Common myeloid progenitor, CD34-positive (primary cell): ENCODE results near the gene MTO1. TPM values are rescaled to one million over a fixed set of nuclear protein-coding genes. Genes with fewer than 3 reads are reported as not detected.

Source experiments
- CTCF ChIA-PET: fragments of 350-600 bp; sonication (Branson Sonifier 250); formaldehyde crosslinking; loops from one replicate; lab custom pipeline; 2021; ENCODE audit warnings: antibody characterized with exemption; lab: Charles Lee
- POLR2A ChIA-PET: fragments of 350-600 bp; sonication (Branson Sonifier 250); formaldehyde crosslinking; loops from one replicate; lab custom pipeline; 2021; ENCODE audit warnings: antibody characterized with exemption; lab: Charles Lee
- DNase-seq, 3 donors: peaks; one replicate each; pipeline versions ENCODE4 v3.0.0 to v3.0.0-alpha.2; 2013
- H3K27ac ChIP-seq, 2 experiments: 1 replicate in 1 of 2; 2 replicates in 1 of 2; pipeline ENCODE4 v1.7.0; 2013; ENCODE audit warnings: inconsistent platforms in 2 of 2, low read length in 2 of 2, mild to moderate bottlenecking in 2 of 2, low read depth in 1 of 2, moderate library complexity in 1 of 2; ENCODE audit not compliant: severe bottlenecking in 2 of 2, insufficient read depth in 1 of 2, poor library complexity in 1 of 2
- H3K27me3 ChIP-seq, 5 experiments: replicated peaks in 2 of 5; 1 replicate in 3 of 5; 2 replicates in 2 of 5; pipeline versions ENCODE4 v1.6.1 to v1.7.0; 2013; ENCODE audit warnings: low read length in 4 of 5, mild to moderate bottlenecking in 2 of 5, moderate library complexity in 2 of 5, inconsistent platforms in 1 of 5; ENCODE audit not compliant: insufficient read depth in 5 of 5, control insufficient read depth in 4 of 5
- H3K36me3 ChIP-seq, 4 experiments: 1 replicate in 2 of 4; 2 replicates in 2 of 4; pipeline versions ENCODE4 v1.6.1 to v1.7.0; 2013; ENCODE audit warnings: low read length in 3 of 4, control low read depth in 1 of 4, mild to moderate bottlenecking in 1 of 4; ENCODE audit not compliant: control insufficient read depth in 4 of 4, insufficient read depth in 4 of 4
- H3K4me1 ChIP-seq, 4 experiments: 1 replicate in 3 of 4; 2 replicates in 1 of 4; pipeline versions ENCODE4 v1.6.1 to v1.7.1; 2013; ENCODE audit warnings: low read length in 3 of 4, mild to moderate bottlenecking in 3 of 4, control low read depth in 1 of 4, inconsistent platforms in 1 of 4, moderate library complexity in 1 of 4; ENCODE audit not compliant: control insufficient read depth in 4 of 4, insufficient read depth in 4 of 4; ENCODE audit errors: control extremely low read depth in 1 of 4
- H3K4me3 ChIP-seq, 7 experiments: 1 replicate in 4 of 7; 2 replicates in 3 of 7; pipeline versions ENCODE4 v1.5.1 to v1.7.0; 2013; ENCODE audit warnings: mild to moderate bottlenecking in 7 of 7, low read length in 6 of 7, moderate library complexity in 6 of 7, inconsistent platforms in 2 of 7, low read depth in 2 of 7, control low read depth in 1 of 7; ENCODE audit not compliant: insufficient read depth in 4 of 7, control insufficient read depth in 1 of 7; ENCODE audit errors: extremely low read depth in 1 of 7
- H3K9me3 ChIP-seq, 5 experiments: 1 replicate in 4 of 5; 2 replicates in 1 of 5; pipeline versions ENCODE4 v1.6.1 to v1.7.1; 2013; ENCODE audit warnings: low read length in 4 of 5, mild to moderate bottlenecking in 2 of 5, inconsistent platforms in 1 of 5, low read depth in 1 of 5, moderate library complexity in 1 of 5; ENCODE audit not compliant: control insufficient read depth in 4 of 5, insufficient read depth in 2 of 5; ENCODE audit errors: control extremely low read depth in 1 of 5
- WGBS: methylation state at CpG from one replicate; pipeline ENCODE4 v1.1.5; 2013; ENCODE audit not compliant: insufficient coverage; 5-methylcytosine and 5-hydroxymethylcytosine counted together
- polyA plus RNA-seq: library from polyadenylated mRNA; unstranded; fragments of 120-200 nt; gene quantifications from one replicate; pipeline ENCODE4 v1.2.1, GENCODE V29; 2013

Gene MTO1, protein sequence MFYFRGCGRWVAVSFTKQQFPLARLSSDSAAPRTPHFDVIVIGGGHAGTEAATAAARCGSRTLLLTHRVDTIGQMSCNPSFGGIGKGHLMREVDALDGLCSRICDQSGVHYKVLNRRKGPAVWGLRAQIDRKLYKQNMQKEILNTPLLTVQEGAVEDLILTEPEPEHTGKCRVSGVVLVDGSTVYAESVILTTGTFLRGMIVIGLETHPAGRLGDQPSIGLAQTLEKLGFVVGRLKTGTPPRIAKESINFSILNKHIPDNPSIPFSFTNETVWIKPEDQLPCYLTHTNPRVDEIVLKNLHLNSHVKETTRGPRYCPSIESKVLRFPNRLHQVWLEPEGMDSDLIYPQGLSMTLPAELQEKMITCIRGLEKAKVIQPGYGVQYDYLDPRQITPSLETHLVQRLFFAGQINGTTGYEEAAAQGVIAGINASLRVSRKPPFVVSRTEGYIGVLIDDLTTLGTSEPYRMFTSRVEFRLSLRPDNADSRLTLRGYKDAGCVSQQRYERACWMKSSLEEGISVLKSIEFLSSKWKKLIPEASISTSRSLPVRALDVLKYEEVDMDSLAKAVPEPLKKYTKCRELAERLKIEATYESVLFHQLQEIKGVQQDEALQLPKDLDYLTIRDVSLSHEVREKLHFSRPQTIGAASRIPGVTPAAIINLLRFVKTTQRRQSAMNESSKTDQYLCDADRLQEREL
- polyA plus RNA-seq, result 26.3 TPM

DNA sequence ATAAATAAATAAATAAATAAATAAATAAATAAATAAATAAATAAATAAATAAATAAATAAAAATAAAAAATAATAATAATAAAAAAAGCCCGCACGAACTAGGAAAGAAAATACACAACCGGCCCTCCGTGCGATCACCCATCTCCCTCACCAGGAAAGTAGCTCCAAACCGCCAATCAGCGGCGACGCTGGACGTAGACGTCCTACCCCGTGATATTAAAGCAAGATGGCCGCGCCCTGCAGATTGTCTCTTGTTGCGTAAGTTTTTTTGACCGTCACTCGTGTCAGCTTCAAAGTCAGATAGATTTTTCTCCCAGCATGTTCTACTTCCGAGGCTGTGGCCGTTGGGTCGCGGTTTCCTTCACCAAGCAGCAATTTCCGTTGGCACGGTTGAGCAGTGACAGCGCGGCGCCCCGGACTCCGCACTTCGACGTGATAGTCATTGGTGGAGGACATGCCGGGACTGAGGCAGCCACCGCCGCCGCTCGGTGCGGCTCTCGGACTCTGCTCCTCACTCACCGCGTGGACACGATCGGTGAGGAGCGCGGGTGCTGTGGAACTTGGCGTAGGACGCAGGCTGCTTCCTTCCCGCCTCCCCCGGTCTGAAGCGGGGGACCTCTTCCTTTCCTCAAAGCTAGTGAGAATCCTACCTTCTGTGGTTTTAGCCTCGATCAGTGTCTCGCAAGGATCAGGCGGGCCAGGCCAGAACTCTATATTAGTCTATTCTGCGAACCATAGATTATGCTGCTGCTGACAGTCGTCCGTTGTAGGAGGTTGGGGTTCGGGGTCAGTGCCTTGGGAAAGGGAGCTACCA, at the start of gene MTO1:
MTO1 (plus strand) TSS at position 201 of the 814 bp plus-strand sequence; CDS start at position 319, 118 bp downstream.
- peaks cover 2 to 32% (median 13%) of the 10 kb centered on the region in 4 experiments for H3K4me1 ChIP-seq
- H3K9me3 ChIP-seq, result no peaks in the 10 kb centered on the region
- peak; percentile 89 to 96 (median 95) for DNase-seq
- peak within 1 kb of the TSS; percentile 88 to 98 (median 95) for H3K4me3 ChIP-seq
- WGBS, result 0% methylated on average over 38 of the region's 55 CpGs
- POLR2A ChIA-PET, result interaction anchor here (1.0 to 2.6 kb wide), 4 partner anchors 10 to 193 kb away, joined by 3 to 31 read pairs (median 8); partner anchors contain the start of genes CGAS, EEF1A1 and SLC17A5
- H3K27me3 ChIP-seq, result no peaks in the 10 kb centered on the region
- peaks cover 0 to 16% (median 8%) of the 10 kb centered on the region in 4 experiments for H3K36me3 ChIP-seq
- CTCF ChIA-PET, result interaction anchor here (0.8 to 1.8 kb wide), 9 partner anchors 9 to 152 kb away, joined by 3 to 5 read pairs (median 3); no protein-coding TSS in a partner anchor
- peak within 1 kb of the TSS; percentile 90 to 98 for H3K27ac ChIP-seq

DNA sequence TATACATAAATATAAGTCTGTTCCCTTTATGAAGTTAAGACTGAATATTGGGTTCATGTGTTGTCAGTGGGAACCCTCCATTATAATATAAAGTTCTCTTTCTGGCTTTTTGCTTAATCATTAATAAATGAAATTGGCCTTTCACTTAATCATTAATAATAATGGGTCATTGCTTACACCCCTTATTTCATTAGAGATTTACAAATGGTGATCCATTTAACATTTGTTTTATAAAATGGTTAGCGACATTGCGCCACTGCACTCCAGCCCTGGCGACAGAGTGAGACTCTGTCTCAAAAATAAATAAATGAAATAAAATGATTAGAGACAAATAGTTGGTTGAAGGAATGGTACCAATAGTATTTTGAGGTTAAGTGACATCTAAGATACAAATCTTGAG, 48.4 kb upstream of the MTO1 start:
- Histone ChIP-seq H3K9me3 (no peaks in the 10 kb centered on the region), H3K27me3 (no peaks in the 10 kb centered on the region), H3K36me3 (peaks cover 0 to 6% (median 0%) of the 10 kb centered on the region in 4 experiments), H3K4me1 (no peaks in the 10 kb centered on the region), H3K4me3 (no peak overlapping the region), H3K27ac (no peak overlapping the region)
- no CpG with 5 or more reads among the region's 3 CpGs for whole genome bisulfite sequencing
- ChIA-PET POLR2A (no interaction called here), CTCF (no interaction called here)
- DNase-seq, result no peak

DNA sequence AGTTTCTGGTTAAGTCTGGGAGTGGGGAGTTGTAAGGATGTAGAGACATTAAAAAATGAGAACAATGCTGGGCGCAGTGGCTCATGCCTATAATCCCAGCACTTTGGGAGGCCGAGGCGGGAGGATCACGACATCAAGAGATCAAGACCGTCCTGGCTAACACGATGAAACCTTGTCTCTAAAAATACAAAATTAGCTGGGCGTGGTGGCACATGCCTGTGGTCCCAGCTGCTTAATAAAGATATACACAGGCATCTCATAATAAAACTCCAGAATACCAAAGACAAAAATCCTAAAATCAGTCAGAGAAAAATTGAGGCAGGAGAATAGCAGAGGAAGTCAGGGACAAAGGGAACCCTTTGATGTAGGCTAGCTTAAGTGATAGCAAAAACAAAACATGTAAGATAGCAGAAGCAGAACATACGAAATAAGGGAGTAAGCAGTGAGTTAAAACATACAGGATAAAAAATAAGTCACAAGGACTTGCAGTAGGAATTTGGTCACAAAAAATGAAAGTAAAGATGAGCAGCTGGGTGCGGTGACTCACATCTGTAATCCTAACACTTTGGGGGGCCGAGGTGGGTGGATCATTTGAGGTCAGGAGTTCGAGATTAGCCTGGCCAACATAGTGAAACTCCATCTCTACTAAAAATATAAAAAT, 43.3 kb upstream of the MTO1 start:
- Histone ChIP-seq H3K27ac (no peak overlapping the region), H3K4me1 (peaks cover 0 to 17% (median 3%) of the 10 kb centered on the region in 4 experiments), H3K9me3 (no peaks in the 10 kb centered on the region), H3K4me3 (no peak overlapping the region), H3K27me3 (no peaks in the 10 kb centered on the region), H3K36me3 (peaks cover 0 to 25% (median 13%) of the 10 kb centered on the region in 4 experiments)
- no peak for DNase-seq
- POLR2A ChIA-PET, result no interaction called here
- CTCF ChIA-PET, result no interaction called here
- WGBS, result 90% methylated on average over 7 of the region's 11 CpGs

DNA sequence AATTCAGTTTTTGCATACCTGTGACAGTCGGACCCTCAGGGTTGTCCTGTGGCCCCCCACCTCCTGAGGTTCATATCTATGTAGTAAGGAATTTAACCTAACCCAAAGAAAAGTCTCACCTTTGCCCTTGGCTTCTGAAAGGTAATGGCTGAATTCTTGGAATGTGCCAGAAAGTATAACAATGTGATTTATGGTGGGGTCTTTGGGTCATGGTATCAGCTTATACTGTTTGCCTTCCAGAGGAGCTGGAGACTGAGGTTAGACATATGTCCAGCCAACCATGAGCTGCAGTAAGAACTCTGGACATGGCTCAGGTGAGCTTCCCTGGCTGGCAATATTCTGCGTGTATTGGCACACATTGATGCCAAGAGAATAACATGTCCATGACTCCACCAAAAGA, 40.0 kb upstream of the MTO1 start:
- Histone ChIP-seq H3K36me3 (peaks cover 2 to 45% (median 26%) of the 10 kb centered on the region in 4 experiments), H3K27ac (no peak overlapping the region), H3K27me3 (no peaks in the 10 kb centered on the region), H3K4me3 (no peak overlapping the region), H3K4me1 (peaks cover 0 to 17% (median 3%) of the 10 kb centered on the region in 4 experiments), H3K9me3 (no peaks in the 10 kb centered on the region)
- CTCF ChIA-PET, result no interaction called here
- DNase-seq, result no peak
- 100% methylated on average over 1 of the region's 2 CpGs for WGBS
- POLR2A ChIA-PET, result no interaction called here

DNA sequence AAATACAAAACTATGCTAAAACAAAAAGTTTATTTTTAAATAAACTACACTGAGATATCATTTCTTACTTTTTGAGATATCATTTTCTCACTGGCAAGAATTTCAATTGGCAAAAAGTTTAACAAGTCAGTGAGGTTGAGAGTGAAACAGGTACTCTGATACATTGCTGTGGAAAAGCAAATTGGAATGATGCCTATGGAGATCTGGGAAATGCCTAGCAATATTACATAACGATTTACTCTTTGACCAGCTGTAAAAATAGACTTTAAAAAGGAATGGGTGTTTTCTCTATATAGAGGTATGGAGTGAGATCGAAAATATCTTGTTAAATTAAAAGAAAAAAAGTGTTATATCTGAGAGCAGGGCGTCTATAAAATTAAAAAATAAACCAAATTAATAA, 26.3 kb upstream of the MTO1 start:
- Histone ChIP-seq H3K4me3 (no peak overlapping the region), H3K27me3 (no peaks in the 10 kb centered on the region), H3K9me3 (no peaks in the 10 kb centered on the region), H3K4me1 (no peaks in the 10 kb centered on the region), H3K27ac (no peak overlapping the region), H3K36me3 (peaks cover 15 to 60% (median 40%) of the 10 kb centered on the region in 4 experiments)
- DNase-seq, result no peak
- ChIA-PET CTCF (interaction anchor here (0.7 to 1.4 kb wide), 2 partner anchors 8 to 176 kb away, joined by 3 to 4 read pairs; no protein-coding TSS in a partner anchor), POLR2A (no interaction called here)
- WGBS, result no CpG with 5 or more reads among the region's 3 CpGs

DNA sequence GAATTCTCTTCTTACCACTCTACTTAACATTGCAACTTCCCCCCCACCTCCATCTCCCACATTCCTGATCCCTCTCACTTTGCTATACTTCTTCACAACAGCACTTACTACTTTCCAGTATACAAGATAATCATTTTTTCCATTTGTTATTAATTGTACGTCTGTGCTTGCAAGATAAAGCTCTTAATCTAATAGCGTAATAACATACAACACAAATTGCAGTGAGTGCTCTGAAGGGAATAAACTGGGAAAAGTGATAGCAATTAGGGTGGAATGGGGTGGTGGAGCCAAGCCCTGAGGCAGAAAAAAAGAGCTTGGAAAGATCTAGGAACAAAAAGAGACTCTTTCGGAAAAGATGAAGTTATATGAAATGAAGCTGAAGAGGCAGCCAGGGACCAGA, 18.0 kb upstream of the MTO1 start:
- Histone ChIP-seq H3K4me1 (no peaks in the 10 kb centered on the region), H3K27ac (no peak overlapping the region), H3K36me3 (peaks cover 14 to 59% (median 31%) of the 10 kb centered on the region in 4 experiments), H3K27me3 (no peaks in the 10 kb centered on the region), H3K9me3 (no peaks in the 10 kb centered on the region), H3K4me3 (no peak overlapping the region)
- POLR2A ChIA-PET, result no interaction called here
- WGBS, result 92% methylated on average over 1 of the region's 3 CpGs
- CTCF ChIA-PET, result interaction anchor here (1.6 kb wide), 1 partner anchor 8 kb away, joined by 4 read pairs; no protein-coding TSS in a partner anchor
- DNase-seq, result no peak
